H1 (cell line): ENCODE results near the gene SSB. TPM values are rescaled to one million over a fixed set of nuclear protein-coding genes. Genes with fewer than 3 reads are reported as not detected.

ENCODE experiments used
- BACH1 ChIP-seq: IDR thresholded peaks from 2 replicates; pipeline ENCODE4 v1.6.1; 2012; ENCODE audit warnings: low read length, improper control_type of control experiment
- CHD7 ChIP-seq: fragments of 300-600 bp; sonication (generic); IDR thresholded peaks from 2 replicates; pipeline ENCODE4 v1.7.1; 2012; ENCODE audit warnings: low read length, moderate library complexity, mild to moderate bottlenecking, inconsistent platforms; ENCODE audit not compliant: insufficient replicate concordance
- MAX ChIP-seq: IDR thresholded peaks from 2 replicates; pipeline ENCODE4 v1.6.1; 2012; ENCODE audit warnings: inconsistent platforms
- RFX5 ChIP-seq: IDR thresholded peaks from 2 replicates; pipeline ENCODE4 v1.6.1; 2011; ENCODE audit warnings: low read depth, low read length, improper control_type of control experiment, borderline replicate concordance
- SIX5 ChIP-seq: IDR thresholded peaks from 2 replicates; pipeline ENCODE4 v1.6.1; 2011; ENCODE audit warnings: mild to moderate bottlenecking, low read depth, low read length
- SP4 ChIP-seq: IDR thresholded peaks from 2 replicates; pipeline ENCODE4 v1.6.1; 2012; ENCODE audit warnings: low read length, inconsistent platforms
- TAF7 ChIP-seq: optimal IDR thresholded peaks from 2 replicates; pipeline ENCODE3; 2011; ENCODE audit warnings: low read depth, mild to moderate bottlenecking, inconsistent platforms, low read length, moderate library complexity, borderline replicate concordance
- TBP ChIP-seq: IDR thresholded peaks from 2 replicates; pipeline ENCODE4 v1.6.1; 2011; ENCODE audit warnings: low read depth, low read length, improper control_type of control experiment
- TCF12 ChIP-seq: IDR thresholded peaks from 2 replicates; pipeline ENCODE4 v1.6.1; 2011; ENCODE audit warnings: low read depth, mild to moderate bottlenecking, low read length
- polyA plus RNA-seq, 7 experiments: library from polyadenylated mRNA; depleted of rRNA in 3 of 7; stranded (reverse) in 5 of 7; unstranded in 2 of 7; fragments of >200 nt in 5 of 7; fragments of 200-250 nt in 2 of 7; gene quantifications; 1 replicate in 5 of 7; 2 replicates in 1 of 7; 4 replicates in 1 of 7; pipeline versions ENCODE4 v1.2.1 to v1.2.3, GENCODE V29; 2011 to 2013; ENCODE audit warnings: missing spikeins in 2 of 7, mixed read lengths in 2 of 7
- total RNA-seq: library from RNA; stranded (reverse); fragmentation: NEBNext Ultra II Directional; extraction: Animal tissue kit (Norgen Biotek cat#: 25700); gene quantifications from 2 replicates; pipeline ENCODE4 v1.2.1, GENCODE V29; 2021

Gene SSB
- total and polyA plus RNA-seq, 2 of the 8 experiments (the other 6 are each of a cell fraction or from before 2014, with no cell fraction given), result 60.8 to 270 TPM

DNA sequence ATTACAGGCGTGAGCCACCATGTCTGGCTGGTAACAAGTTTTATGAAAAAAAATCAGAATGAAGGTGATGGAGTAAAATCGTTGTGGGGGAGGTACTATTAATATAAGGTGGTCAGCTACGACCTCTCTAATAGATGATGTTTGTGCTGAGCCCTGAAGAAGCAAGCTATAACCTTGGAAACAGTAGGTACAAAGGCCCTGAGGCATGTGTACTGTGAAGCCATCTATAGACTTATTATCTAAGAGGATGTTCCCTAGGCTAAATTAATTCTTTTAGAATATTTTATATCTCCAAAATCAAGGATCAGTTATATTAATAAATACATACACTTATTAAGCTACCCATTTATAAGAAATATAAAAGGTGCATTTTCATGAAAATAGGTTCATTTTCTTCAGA is 23.3 kb upstream of the SSB start (continued):
- TF ChIP-seq CHD7 (no peak), TCF12 (no peak), TBP (no peak), SIX5 (no peak), RFX5 (no peak), SP4 (no peak), BACH1 (no peak), MAX (no peak), TAF7 (no peak)
- TF ChIP-seq, all 59 proteins: peak for 0
